ENCODE results near the gene NEDD4L. TPM values are rescaled to one million over a fixed set of nuclear protein-coding genes. Genes with fewer than 3 reads are reported as not detected.

The NEDD4L gene
- total and polyA plus RNA-seq, 12 donors = 17.8 to 110 (median 37.6) TPM

DNA sequence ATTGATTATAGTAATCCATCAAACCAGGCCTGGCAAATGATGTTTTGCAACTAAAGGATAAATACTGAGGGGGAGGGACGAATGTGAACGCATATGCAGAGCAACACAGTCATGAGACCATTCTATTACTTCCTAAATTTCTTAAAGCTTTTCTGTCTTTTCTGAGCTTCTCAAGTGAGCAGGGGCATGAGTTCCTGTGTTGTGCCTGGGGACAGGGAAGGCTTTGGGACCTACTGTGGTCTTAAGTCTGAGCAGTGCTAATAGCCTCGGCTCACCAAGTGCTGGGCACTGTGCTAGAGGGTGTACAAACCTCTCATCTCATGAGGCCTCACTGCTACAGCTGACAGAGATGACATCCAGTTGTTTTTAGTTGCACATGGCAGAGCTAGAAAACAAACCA is 182.4 kb downstream of the NEDD4L start:
- Histone ChIP-seq H3K27me3 (no peaks in the 10 kb centered on the region), H3K9me3 (replicated peaks in 1 of 3) (no peaks in the 10 kb centered on the region), H3K36me3 (replicated peaks in 1 of 2) (no peaks in the 10 kb centered on the region), H3K4me3 (no peak overlapping the region), H3K4me1 (replicated peaks in 1 of 2) (peaks cover 13 to 34% of the 10 kb centered on the region in 2 donors), H3K27ac (no peak overlapping the region)
- WGBS, 4 donors = 68 to 89% (median 79%) methylated on average over 3 of the region's 3 CpGs
- TF ChIP-seq POLR2A (IDR thresholded peaks at IDR 0.05) = no peak
- TF ChIP-seq, protein P1, sequence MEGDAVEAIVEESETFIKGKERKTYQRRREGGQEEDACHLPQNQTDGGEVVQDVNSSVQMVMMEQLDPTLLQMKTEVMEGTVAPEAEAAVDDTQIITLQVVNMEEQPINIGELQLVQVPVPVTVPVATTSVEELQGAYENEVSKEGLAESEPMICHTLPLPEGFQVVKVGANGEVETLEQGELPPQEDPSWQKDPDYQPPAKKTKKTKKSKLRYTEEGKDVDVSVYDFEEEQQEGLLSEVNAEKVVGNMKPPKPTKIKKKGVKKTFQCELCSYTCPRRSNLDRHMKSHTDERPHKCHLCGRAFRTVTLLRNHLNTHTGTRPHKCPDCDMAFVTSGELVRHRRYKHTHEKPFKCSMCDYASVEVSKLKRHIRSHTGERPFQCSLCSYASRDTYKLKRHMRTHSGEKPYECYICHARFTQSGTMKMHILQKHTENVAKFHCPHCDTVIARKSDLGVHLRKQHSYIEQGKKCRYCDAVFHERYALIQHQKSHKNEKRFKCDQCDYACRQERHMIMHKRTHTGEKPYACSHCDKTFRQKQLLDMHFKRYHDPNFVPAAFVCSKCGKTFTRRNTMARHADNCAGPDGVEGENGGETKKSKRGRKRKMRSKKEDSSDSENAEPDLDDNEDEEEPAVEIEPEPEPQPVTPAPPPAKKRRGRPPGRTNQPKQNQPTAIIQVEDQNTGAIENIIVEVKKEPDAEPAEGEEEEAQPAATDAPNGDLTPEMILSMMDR (IDR thresholded peaks at IDR 0.05) = no peak
- intact Hi-C loops (cut with DNase I) = no loop called here
- no peak for DNase-seq

DNA sequence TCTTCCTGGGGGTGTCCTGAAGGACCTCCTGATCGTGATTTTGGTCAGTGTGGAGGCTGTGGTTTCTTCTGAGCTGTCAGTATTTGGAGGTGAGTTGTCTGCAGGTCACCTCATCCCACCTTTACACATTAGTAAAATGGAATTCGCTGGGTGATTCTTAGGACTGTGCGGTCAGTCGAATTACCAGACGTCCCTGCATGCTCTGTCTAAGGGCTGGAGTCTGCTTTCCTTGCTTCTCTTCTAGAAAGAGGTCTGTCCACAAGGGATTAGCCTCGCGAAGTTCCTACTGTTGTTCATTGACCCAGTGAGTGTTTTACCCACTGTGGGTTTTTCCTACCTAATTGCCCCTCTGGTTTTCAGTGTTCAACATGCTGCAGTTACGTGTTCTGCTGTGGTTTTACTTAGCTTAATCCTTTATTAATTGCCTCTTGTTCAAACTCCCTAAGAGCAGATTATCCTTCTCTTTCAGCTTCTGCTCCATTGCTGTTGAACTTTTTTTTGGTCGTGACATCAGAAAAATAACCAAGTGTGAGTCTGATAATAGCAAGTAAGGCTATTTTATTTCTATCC is 183.4 kb downstream of the NEDD4L start:
- 94 to 98% (median 96%) methylated on average over 9 of the region's 9 CpGs for WGBS, 4 donors
- Histone ChIP-seq H3K4me1 (replicated peaks in 1 of 2) (peaks cover 13 to 28% of the 10 kb centered on the region in 2 donors), H3K36me3 (replicated peaks in 1 of 2) (no peaks in the 10 kb centered on the region), H3K27ac (no peak overlapping the region), H3K27me3 (no peaks in the 10 kb centered on the region), H3K4me3 (no peak overlapping the region), H3K9me3 (replicated peaks in 1 of 3) (no peaks in the 10 kb centered on the region)
- intact Hi-C loops (cut with DNase I) = no loop called here
- TF ChIP-seq POLR2A (IDR thresholded peaks at IDR 0.05) = no peak
- TF ChIP-seq, protein P1 (IDR thresholded peaks at IDR 0.05) = no peak
- no peak for DNase-seq

DNA sequence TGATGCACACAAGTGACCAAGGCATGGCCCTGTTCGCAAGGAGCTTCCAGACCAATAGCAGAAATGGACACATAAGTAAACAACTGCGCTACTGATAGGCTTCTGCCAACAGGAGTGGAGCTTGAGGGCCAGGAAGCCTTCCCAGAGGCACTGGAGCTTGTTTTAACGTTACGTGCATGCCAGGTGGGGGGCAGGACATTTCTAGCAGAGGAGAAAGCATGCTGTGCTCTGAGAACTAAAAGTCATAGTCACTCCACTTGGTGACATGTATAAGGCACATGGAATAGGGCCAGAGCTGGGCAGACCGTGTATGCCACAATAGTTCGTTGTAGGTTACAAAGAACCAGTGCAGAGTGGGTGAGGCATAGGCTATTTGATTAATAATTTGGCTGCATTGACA is 184.2 kb downstream of the NEDD4L start:
- 89 to 97% (median 93%) methylated on average over 5 to 6 of the region's 6 CpGs for WGBS, 4 donors
- peaks cover 13 to 22% of the 10 kb centered on the region in 2 donors for H3K4me1 ChIP-seq (replicated peaks in 1 of 2)
- H3K27ac ChIP-seq = no peak overlapping the region
- intact Hi-C loops (cut with DNase I) = no loop called here
- TF ChIP-seq POLR2A (IDR thresholded peaks at IDR 0.05) = no peak
- TF ChIP-seq, protein P1 (IDR thresholded peaks at IDR 0.05) = no peak
- H3K4me3 ChIP-seq = no peak overlapping the region
- no peak for DNase-seq
- no peaks in the 10 kb centered on the region for H3K9me3 ChIP-seq (replicated peaks in 1 of 3)
- H3K36me3 ChIP-seq (replicated peaks in 1 of 2) = no peaks in the 10 kb centered on the region
- no peaks in the 10 kb centered on the region for H3K27me3 ChIP-seq

DNA sequence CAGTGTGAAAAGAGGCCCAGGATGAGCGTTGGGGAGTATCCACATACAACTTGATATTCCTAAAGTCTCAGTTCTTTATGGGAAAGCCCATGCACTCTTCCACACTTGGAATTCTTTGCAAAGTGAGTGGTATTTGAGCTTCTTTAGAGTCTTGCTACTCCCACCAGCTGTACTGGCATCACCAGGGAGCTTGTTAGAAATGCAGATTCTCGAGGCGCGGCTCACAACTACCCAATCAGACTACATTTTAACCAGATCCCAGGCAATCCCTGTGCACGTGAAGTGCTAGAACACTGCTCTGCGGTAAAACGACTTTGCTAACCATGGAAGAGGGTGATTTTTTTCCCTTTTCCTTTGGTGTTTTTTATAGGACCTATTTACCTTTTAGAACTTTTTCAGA is 184.7 kb downstream of the NEDD4L start:
- intact Hi-C loops (cut with DNase I) = no loop called here
- no peak for DNase-seq
- no peak for TF ChIP-seq POLR2A (IDR thresholded peaks at IDR 0.05)
- TF ChIP-seq, protein P1 (IDR thresholded peaks at IDR 0.05) = no peak
- H3K27ac ChIP-seq = no peak overlapping the region
- no peaks in the 10 kb centered on the region for H3K36me3 ChIP-seq (replicated peaks in 1 of 2)
- H3K27me3 ChIP-seq = no peaks in the 10 kb centered on the region
- no peak overlapping the region for H3K4me3 ChIP-seq
- WGBS, 4 donors = 87 to 91% (median 91%) methylated on average over 7 of the region's 7 CpGs
- H3K9me3 ChIP-seq (replicated peaks in 1 of 3) = no peaks in the 10 kb centered on the region
- H3K4me1 ChIP-seq (replicated peaks in 1 of 2) = peaks cover 10 to 16% of the 10 kb centered on the region in 2 donors

Data from adrenal gland (tissue), 12 donors.